ENCODE data around the gene RPS19.

Gene RPS19

GRCh38 chr19:41859618-41860418, at the start of gene RPS19:
RPS19 (plus strand) TSS chr19:41860255; CDS start chr19:41860775, 520 bp downstream.
- DNase-seq (ENCODE audit: low read depth), result peak; percentile 99
- peak within 1 kb of the TSS; percentile 76 for H3K4me3 ChIP-seq (ENCODE audit: low read depth, low read length)
- TF ChIP-seq, protein P1, sequence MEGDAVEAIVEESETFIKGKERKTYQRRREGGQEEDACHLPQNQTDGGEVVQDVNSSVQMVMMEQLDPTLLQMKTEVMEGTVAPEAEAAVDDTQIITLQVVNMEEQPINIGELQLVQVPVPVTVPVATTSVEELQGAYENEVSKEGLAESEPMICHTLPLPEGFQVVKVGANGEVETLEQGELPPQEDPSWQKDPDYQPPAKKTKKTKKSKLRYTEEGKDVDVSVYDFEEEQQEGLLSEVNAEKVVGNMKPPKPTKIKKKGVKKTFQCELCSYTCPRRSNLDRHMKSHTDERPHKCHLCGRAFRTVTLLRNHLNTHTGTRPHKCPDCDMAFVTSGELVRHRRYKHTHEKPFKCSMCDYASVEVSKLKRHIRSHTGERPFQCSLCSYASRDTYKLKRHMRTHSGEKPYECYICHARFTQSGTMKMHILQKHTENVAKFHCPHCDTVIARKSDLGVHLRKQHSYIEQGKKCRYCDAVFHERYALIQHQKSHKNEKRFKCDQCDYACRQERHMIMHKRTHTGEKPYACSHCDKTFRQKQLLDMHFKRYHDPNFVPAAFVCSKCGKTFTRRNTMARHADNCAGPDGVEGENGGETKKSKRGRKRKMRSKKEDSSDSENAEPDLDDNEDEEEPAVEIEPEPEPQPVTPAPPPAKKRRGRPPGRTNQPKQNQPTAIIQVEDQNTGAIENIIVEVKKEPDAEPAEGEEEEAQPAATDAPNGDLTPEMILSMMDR (conservative IDR thresholded peaks at IDR 0.05; ENCODE audit: low read depth, low read length), result peak; percentile 62

DNA sequence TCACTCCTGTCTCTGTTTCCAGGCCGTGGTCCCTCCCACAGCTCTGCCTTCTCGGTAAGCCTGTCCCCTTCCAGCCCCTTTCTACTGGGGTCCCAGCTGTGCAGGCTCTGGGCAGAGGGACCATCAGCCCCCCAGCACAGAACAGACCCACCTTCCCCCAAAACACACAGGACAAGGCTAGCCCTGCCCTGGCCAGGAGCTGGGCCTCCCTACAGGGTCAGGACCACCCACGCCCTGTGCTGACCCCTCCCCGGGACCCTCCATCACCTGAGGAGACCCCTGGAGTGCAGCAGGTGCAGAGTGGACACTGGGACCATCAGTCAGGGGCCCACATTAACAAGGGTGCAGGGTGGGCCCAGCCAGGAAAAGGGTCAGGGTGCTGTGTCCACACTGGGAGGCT, 49.8 kb upstream of the RPS19 start:
- H3K4me3 ChIP-seq (ENCODE audit: low read depth, low read length), result no peak overlapping the region
- DNase-seq (ENCODE audit: low read depth), result no peak
- TF ChIP-seq, protein P1 (conservative IDR thresholded peaks at IDR 0.05; ENCODE audit: low read depth, low read length), result no peak

DNA sequence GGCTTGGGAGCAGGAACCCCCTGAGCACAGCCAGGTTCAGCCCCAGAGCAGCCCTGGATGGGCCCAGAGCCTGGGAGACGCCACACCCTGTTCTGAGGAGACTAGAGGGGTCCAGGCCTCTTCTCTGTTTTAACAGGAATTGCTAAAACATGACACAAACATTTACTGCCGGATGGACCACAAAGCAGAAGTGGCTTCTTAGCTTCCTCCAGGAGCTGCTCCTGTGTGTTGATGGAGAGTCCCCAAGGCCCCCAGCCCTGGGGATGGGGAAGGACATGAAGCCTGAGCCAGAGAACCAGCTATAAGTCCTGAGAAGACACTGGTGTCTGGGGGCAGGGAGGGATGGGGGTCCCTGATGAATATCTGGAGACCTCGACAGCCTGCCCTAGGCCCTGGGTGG, 49.0 kb upstream of the RPS19 start:
- DNase-seq (ENCODE audit: low read depth), result no peak
- TF ChIP-seq, protein P1 (conservative IDR thresholded peaks at IDR 0.05; ENCODE audit: low read depth, low read length), result no peak
- no peak overlapping the region for H3K4me3 ChIP-seq (ENCODE audit: low read depth, low read length)

- no peak overlapping the region for H3K4me3 ChIP-seq (ENCODE audit: low read depth, low read length)
- TF ChIP-seq, protein P1 (conservative IDR thresholded peaks at IDR 0.05; ENCODE audit: low read depth, low read length), result no peak
- DNase-seq (ENCODE audit: low read depth), result no peak
These were observed 48.1 kb upstream of the RPS19 start for GRCh38 chr19:41811981-41812380.

- H3K4me3 ChIP-seq (ENCODE audit: low read depth, low read length), result no peak overlapping the region
- TF ChIP-seq, protein P1 (conservative IDR thresholded peaks at IDR 0.05; ENCODE audit: low read depth, low read length), result no peak
- no peak for DNase-seq (ENCODE audit: low read depth)
These were observed 46.1 kb upstream of the RPS19 start for GRCh38 chr19:41813911-41814310.

DNA sequence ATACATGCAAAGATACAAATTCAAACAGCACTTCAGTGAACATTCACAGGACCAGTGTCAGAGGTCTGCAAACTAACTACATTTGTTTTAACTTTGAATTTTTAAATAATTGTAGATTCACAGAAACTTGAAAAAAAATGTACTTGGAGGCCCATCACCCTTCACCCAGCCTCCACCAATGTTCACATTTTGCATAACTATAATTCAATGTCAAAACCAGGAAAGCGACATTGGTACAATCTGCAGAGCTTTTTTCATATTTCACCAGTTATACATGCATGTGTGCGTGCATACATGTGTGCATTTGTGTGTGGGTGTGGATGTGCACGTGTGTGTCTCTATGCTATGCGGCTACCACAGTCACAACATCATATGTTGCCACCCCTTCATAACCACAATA, 44.8 kb upstream of the RPS19 start:
- no peak for DNase-seq (ENCODE audit: low read depth)
- TF ChIP-seq, protein P1 (conservative IDR thresholded peaks at IDR 0.05; ENCODE audit: low read depth, low read length), result no peak
- H3K4me3 ChIP-seq (ENCODE audit: low read depth, low read length), result no peak overlapping the region

DNA sequence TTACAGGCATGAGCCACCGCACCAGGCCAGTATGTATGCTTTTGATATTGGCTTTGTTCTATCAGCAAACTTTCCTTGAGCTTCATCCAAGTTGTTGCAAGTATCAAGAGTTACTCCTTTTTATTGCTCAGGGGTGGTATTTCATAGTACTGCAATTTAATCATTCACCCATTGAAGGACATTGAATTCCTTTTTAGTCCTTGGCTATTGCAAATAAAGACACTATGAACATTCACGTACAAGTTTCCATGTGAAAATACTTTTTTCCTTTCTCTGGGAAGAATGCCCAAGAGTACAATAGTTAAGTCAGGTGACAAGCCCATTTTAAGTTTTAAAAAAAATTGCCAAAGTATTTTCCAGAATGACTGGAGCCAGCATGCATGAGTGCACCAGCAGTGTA, 43.3 kb upstream of the RPS19 start:
- no peak for DNase-seq (ENCODE audit: low read depth)
- no peak overlapping the region for H3K4me3 ChIP-seq (ENCODE audit: low read depth, low read length)
- TF ChIP-seq, protein P1 (conservative IDR thresholded peaks at IDR 0.05; ENCODE audit: low read depth, low read length), result no peak
